Right lobe of liver (tissue), 6 donors: ENCODE data around the gene IPCEF1. TPM values are rescaled to one million over a fixed set of nuclear protein-coding genes. Genes with fewer than 3 reads are reported as not detected.
"Not testable (repeated sequence)": the region's sequence is repeated elsewhere in the genome, so short reads cannot be mapped to it uniquely, and the experiment has no call there.

ENCODE experiments used
- ATAC-seq, 4 donors: fragments of 200-7000 bp; cut with Tn5 transposase; one replicate each; pipeline ENCODE4 v1.9.1; 2020; ENCODE audit warnings: mild to moderate bottlenecking in 4 of 4, moderate library complexity in 4 of 4
- DNase-seq, 3 donors: peaks; one replicate each; pipeline ENCODE4 v3.0.0-alpha.2; 2020
- H3K27ac ChIP-seq, 3 donors: fragments of 200-600 bp; one replicate each; pipeline ENCODE4 v1.8.0; 2022
- H3K27me3 ChIP-seq, 2 donors: fragments of 200-600 bp; one replicate each; pipeline ENCODE4 v1.8.0; 2022
- H3K36me3 ChIP-seq, 4 donors: fragments of 200-600 bp; sonication (generic) in 1 of 4; one replicate each; pipeline versions ENCODE4 v1.5.1 to v1.8.0; 2017 to 2022; ENCODE audit warnings: control low read depth in 1 of 4
- H3K4me1 ChIP-seq, 4 donors: fragments of 200-600 bp; sonication (generic) in 1 of 4; one replicate each; pipeline versions ENCODE4 v1.5.1 to v1.8.0; 2017 to 2022; ENCODE audit warnings: control low read depth in 1 of 4
- H3K4me3 ChIP-seq, 3 donors: fragments of 200-600 bp; one replicate each; pipeline ENCODE4 v1.8.0; 2022
- H3K9me3 ChIP-seq, 4 donors: fragments of 200-600 bp; sonication (generic) in 1 of 4; one replicate each; pipeline versions ENCODE4 v1.5.1 to v1.8.0; 2017 to 2022; ENCODE audit warnings: control low read depth in 1 of 4
- POLR2A ChIP-seq: fragments of 450-650 bp; IDR thresholded peaks from one replicate; pipeline ENCODE4 v1.6.1; 2017; ENCODE audit warnings: antibody characterized with exemption, mild to moderate bottlenecking
- WGBS: methylation state at CpG from one replicate; pipeline ENCODE4 v1.1.6; 2018; ENCODE audit warnings: low coverage, low lambda C conversion rate; ENCODE audit not compliant: insufficient coverage; ENCODE audit errors: missing lambda C conversion rate; 5-methylcytosine and 5-hydroxymethylcytosine counted together
- intact Hi-C, 2 donors: fragments of 100-400 bp; cut with DNase I; formaldehyde crosslinking; loops; one replicate each; pipeline versions ENCODE4 v1.11.2 to v1.14.1; 2022
- total RNA-seq, 6 experiments: library from RNA; depleted of rRNA in 2 of 6; stranded (reverse); fragments of >200 nt in 2 of 6; fragmentation: NEBNext Ultra II Directional in 3 of 6; extraction: Animal tissue kit (Norgen Biotek cat#: 25700) in 3 of 6; gene quantifications; one replicate each; pipeline versions ENCODE4 v1.1.0 to v1.2.4, GENCODE V29; 2016 to 2023
- TF ChIP-seq, protein P1 (sequence below), 4 donors: fragments of 200-600 bp in 3 of 4; fragments of 450-650 bp in 1 of 4; IDR thresholded peaks; one replicate each; pipeline versions ENCODE4 v1.5.1 to v1.8.0; 2016 to 2022; ENCODE audit warnings: antibody characterized with exemption in 4 of 4, mild to moderate bottlenecking in 2 of 4
- donor health status: DM: no; HTN: yes; CAD: no.
- donor health status: DM: no; HTN: no; CAD: no.
- donor health status: DM: no; HTN: no; CAD: no.
- donor health status: DM: no; HTN: yes; CAD: no.
- donor health status: DM: no; HTN: yes; CAD: no.

Gene IPCEF1
- total RNA-seq, 6 experiments from 2014 or later = 0.90 to 3.0 (median 1.4) TPM

DNA sequence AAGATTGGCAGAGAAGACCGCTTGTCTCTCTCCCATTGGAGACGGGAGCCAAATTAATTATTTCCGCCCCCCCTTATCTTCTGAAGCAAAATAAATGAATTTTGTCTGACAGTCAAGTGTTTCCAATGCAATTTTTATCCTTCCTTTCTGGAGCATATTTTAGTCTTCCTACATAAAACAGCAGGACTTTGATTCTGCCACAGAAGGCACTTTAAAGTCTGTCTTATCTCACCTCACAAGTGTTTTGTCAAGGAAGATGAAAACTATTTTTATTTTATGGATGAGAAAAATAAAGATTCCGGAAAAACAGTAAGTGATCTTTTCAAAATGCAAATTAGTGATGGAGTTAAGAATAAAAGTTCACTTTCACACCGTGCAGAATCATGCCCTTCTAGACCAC lies 177.2 kb downstream of the IPCEF1 start:
- 59% methylated on average over 5 of the region's 5 CpGs for WGBS
- Histone ChIP-seq H3K4me3 (no peak overlapping the region), H3K9me3 (no peaks in the 10 kb centered on the region), H3K4me1 (no peaks in the 10 kb centered on the region), H3K27me3 (no peaks in the 10 kb centered on the region), H3K36me3 (no peaks in the 10 kb centered on the region), H3K27ac (no peak overlapping the region)
- no peak for TF ChIP-seq POLR2A
- TF ChIP-seq, protein P1, sequence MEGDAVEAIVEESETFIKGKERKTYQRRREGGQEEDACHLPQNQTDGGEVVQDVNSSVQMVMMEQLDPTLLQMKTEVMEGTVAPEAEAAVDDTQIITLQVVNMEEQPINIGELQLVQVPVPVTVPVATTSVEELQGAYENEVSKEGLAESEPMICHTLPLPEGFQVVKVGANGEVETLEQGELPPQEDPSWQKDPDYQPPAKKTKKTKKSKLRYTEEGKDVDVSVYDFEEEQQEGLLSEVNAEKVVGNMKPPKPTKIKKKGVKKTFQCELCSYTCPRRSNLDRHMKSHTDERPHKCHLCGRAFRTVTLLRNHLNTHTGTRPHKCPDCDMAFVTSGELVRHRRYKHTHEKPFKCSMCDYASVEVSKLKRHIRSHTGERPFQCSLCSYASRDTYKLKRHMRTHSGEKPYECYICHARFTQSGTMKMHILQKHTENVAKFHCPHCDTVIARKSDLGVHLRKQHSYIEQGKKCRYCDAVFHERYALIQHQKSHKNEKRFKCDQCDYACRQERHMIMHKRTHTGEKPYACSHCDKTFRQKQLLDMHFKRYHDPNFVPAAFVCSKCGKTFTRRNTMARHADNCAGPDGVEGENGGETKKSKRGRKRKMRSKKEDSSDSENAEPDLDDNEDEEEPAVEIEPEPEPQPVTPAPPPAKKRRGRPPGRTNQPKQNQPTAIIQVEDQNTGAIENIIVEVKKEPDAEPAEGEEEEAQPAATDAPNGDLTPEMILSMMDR (IDR thresholded peaks at IDR 0.05) = no peak
- intact Hi-C loops = no loop called here
- ATAC-seq (no peak), DNase-seq (no peak)

DNA sequence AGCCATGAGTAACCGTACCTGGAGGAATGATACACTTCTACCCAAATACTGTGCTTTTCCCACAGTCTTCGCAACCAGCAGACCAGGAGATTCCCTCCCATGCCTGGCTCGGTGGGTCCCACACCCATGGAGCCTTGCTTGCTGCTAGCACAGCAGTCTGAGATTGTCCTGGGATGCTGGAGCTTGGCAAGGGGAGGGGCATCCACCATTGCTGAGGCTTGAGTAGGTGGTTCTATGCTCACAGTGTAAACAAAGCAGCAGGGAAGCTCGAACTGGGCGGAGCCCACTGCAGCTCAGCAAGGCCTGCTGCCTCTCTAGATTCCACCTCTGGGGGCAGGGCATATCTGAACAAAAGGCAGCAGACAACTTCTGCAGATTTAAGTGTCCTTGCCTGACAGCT lies 184.2 kb downstream of the IPCEF1 start:
- H3K36me3 ChIP-seq, intact Hi-C loops, H3K4me1 ChIP-seq, H3K9me3 ChIP-seq, H3K27me3 ChIP-seq, ATAC-seq, DNase-seq, H3K4me3 ChIP-seq, H3K27ac ChIP-seq: not testable (repeated sequence)
- WGBS = 88% methylated on average over 2 of the region's 5 CpGs

DNA sequence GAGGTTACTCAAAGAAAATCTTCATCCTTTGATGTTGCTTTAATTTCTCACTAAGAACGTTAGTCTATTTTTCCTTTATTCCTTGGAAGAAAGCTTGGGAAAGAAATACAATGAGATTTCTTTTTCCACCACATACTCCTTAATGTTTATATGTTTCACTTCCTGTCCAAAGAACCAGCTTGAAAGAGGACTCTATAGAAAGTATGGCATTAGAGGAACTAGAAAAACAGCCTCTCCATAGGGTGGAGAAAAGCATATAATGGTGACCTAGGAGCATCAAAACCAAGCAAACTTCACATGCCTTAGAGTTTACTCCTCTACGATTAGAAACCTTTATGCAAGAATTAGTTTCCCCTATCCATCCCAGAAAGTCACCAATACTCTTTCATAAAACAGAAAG lies 186.5 kb downstream of the IPCEF1 start:
- H3K9me3 ChIP-seq = no peaks in the 10 kb centered on the region
- peaks cover 0 to under 1% (median 0%) of the 10 kb centered on the region in 4 donors for H3K4me1 ChIP-seq
- TF ChIP-seq POLR2A = no peak
- TF ChIP-seq, protein P1 (IDR thresholded peaks at IDR 0.05) = no peak
- no peak overlapping the region for H3K27ac ChIP-seq
- no peaks in the 10 kb centered on the region for H3K36me3 ChIP-seq
- no peak for DNase-seq
- WGBS = 50% methylated on average over 2 of the region's 2 CpGs
- intact Hi-C loops = no loop called here
- no peak overlapping the region for H3K4me3 ChIP-seq
- no peaks in the 10 kb centered on the region for H3K27me3 ChIP-seq
- ATAC-seq = no peak

DNA sequence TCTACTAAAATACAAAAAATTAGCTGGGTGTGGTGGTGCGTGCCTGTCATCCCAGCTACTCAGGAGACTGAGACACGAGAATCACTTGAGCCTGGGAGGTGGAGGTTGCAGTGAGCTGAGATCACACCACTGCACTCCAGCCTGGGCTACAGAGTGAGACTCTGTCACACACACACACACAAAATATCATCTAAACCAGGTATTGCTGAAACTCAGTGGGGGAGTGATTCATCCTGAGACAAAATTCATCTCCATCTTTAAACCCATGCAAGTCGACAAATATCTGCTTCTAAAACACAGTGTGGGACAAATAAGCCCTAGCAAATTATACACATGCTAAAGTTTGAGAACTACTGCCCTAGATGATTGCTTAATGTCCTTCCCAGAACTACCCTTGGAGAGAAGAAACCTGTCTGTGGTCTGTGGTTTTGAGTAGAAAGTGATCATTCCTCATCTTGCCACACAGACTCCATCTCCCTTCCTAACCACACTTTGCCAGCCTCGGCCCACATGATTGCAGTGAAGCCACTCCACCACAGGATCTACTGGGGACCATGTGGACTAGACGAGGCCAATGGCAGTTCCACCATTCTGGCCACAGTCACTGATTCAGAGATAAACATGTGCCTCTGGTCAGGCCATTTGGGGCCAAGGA lies 187.3 kb downstream of the IPCEF1 start:
- H3K4me1 ChIP-seq = peaks cover 0 to 7% (median 0%) of the 10 kb centered on the region in 4 donors
- H3K36me3 ChIP-seq = no peaks in the 10 kb centered on the region
- intact Hi-C loops = no loop called here
- no peak for ATAC-seq
- H3K27me3 ChIP-seq = no peaks in the 10 kb centered on the region
- no peak overlapping the region for H3K27ac ChIP-seq
- no peaks in the 10 kb centered on the region for H3K9me3 ChIP-seq
- no peak for TF ChIP-seq POLR2A
- TF ChIP-seq, protein P1 (IDR thresholded peaks at IDR 0.05) = no peak
- WGBS = 64% methylated on average over 2 of the region's 5 CpGs
- DNase-seq = no peak
- H3K4me3 ChIP-seq = no peak overlapping the region

DNA sequence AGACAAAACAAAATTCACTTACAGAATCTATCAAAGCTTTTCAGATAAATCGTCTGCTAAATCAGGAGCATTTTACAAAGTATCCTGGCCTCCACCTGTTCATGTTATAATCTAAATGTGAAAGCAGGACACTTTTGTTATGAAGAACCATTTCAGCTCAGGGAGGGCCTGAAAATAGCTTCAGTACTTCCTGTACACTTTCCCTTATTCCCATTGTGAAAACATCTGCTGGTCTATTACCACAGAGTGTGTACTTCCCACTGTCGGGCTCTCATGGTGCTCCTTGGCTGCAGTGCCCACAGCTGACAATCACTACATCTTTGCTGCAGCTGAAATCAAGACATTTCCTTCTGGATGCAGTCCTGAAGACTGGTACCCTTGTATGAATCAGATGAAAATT lies 189.5 kb downstream of the IPCEF1 start:
- TF ChIP-seq, protein P1 (IDR thresholded peaks at IDR 0.05) = no peak
- Histone ChIP-seq H3K36me3 (no peaks in the 10 kb centered on the region), H3K9me3 (no peaks in the 10 kb centered on the region), H3K4me3 (no peak overlapping the region), H3K4me1 (peaks cover 0 to 11% (median 0%) of the 10 kb centered on the region in 4 donors), H3K27ac (peak overlapping the region in 1 of 3 donors; percentile 6), H3K27me3 (no peaks in the 10 kb centered on the region)
- intact Hi-C loops = no loop called here
- ATAC-seq (no peak), DNase-seq (no peak)
- WGBS = 63% methylated on average over 2 of the region's 2 CpGs
